Neuronal stem cell (in vitro differentiated cells): ENCODE measurements around the gene SLC6A6.
A peak's percentile ranks its signal among the peaks of the same experiment; 100 is the strongest.

Experiments
- DNase-seq: peaks from one replicate; pipeline ENCODE4 v3.0.0-alpha.2; 2013; ENCODE audit warnings: low spot score
- H2AFZ ChIP-seq: one replicate; pipeline ENCODE4 v1.6.1; 2013; ENCODE audit warnings: mild to moderate bottlenecking, low read length, inconsistent platforms
- H2AK5ac ChIP-seq: 2 replicates; pipeline ENCODE4 v1.6.1; 2013; ENCODE audit warnings: low read depth, mild to moderate bottlenecking, inconsistent platforms, low read length, moderate library complexity, mixed read lengths
- H2BK120ac ChIP-seq: 2 replicates; pipeline ENCODE4 v1.6.1; 2013; ENCODE audit warnings: low read depth, mild to moderate bottlenecking, inconsistent platforms, low read length, moderate library complexity, mixed read lengths
- H2BK12ac ChIP-seq: one replicate; pipeline ENCODE4 v1.6.1; 2013; ENCODE audit warnings: low read length, inconsistent platforms
- H2BK15ac ChIP-seq: 2 replicates; pipeline ENCODE4 v1.6.1; 2013; ENCODE audit warnings: mild to moderate bottlenecking, low read length, inconsistent platforms, mixed read lengths
- H2BK5ac ChIP-seq: one replicate; pipeline ENCODE4 v1.6.1; 2013; ENCODE audit warnings: inconsistent platforms, mild to moderate bottlenecking, low read length, moderate library complexity
- H3K14ac ChIP-seq: one replicate; pipeline ENCODE4 v1.6.1; 2013; ENCODE audit warnings: low read length, inconsistent platforms
- H3K18ac ChIP-seq: 2 replicates; pipeline ENCODE4 v1.6.1; 2013; ENCODE audit warnings: low read length, inconsistent platforms
- H3K23ac ChIP-seq: 2 replicates; pipeline ENCODE4 v1.6.1; 2013; ENCODE audit warnings: low read depth, mild to moderate bottlenecking, mixed read lengths, low read length, inconsistent platforms; ENCODE audit not compliant: poor library complexity
- H3K27ac ChIP-seq: replicated peaks from 3 replicates; pipeline ENCODE4 v1.5.1; 2013; ENCODE audit warnings: low read length, inconsistent platforms
- H3K27me3 ChIP-seq, 3 experiments: 2 replicates each; pipeline ENCODE4 v1.6.1; 2013; ENCODE audit warnings: low read length in 3 of 3, mild to moderate bottlenecking in 2 of 3, inconsistent platforms in 1 of 3, low read depth in 1 of 3, mixed read lengths in 1 of 3, moderate library complexity in 1 of 3; ENCODE audit not compliant: control insufficient read depth in 3 of 3, insufficient read depth in 3 of 3
- H3K36me3 ChIP-seq, 2 donors: replicated peaks in 1 of 2; 2 replicates each; pipeline ENCODE4 v1.6.1; 2013; ENCODE audit warnings: low read length in 2 of 2; ENCODE audit not compliant: control insufficient read depth in 2 of 2, insufficient read depth in 2 of 2
- H3K4ac ChIP-seq: 2 replicates; pipeline ENCODE4 v1.6.1; 2013; ENCODE audit warnings: inconsistent platforms, mild to moderate bottlenecking, low read length, moderate library complexity
- H3K4me1 ChIP-seq, 2 donors: 1 replicate in 1 of 2; 2 replicates in 1 of 2; pipeline ENCODE4 v1.6.1; 2013; ENCODE audit warnings: low read length in 2 of 2, low read depth in 1 of 2; ENCODE audit not compliant: control insufficient read depth in 2 of 2, insufficient read depth in 1 of 2
- H3K4me2 ChIP-seq: one replicate; pipeline ENCODE4 v1.6.1; 2013; ENCODE audit warnings: mild to moderate bottlenecking, low read length, inconsistent platforms; ENCODE audit not compliant: insufficient read depth, poor library complexity, severe bottlenecking
- H3K4me3 ChIP-seq, 2 donors: 2 replicates each; pipeline ENCODE4 v1.5.1; 2013; ENCODE audit warnings: low read length in 2 of 2, mild to moderate bottlenecking in 2 of 2, inconsistent platforms in 1 of 2, moderate library complexity in 1 of 2
- H3K79me1 ChIP-seq: one replicate; pipeline ENCODE4 v1.6.1; 2013; ENCODE audit warnings: low read depth, mild to moderate bottlenecking, inconsistent platforms, low read length, moderate library complexity
- H3K9ac ChIP-seq: one replicate; pipeline ENCODE4 v1.6.1; 2013; ENCODE audit warnings: mild to moderate bottlenecking, low read depth, low read length, inconsistent platforms; ENCODE audit not compliant: poor library complexity
- H3K9me3 ChIP-seq, 2 donors: replicated peaks in 1 of 2; 2 replicates each; pipeline versions ENCODE3 to v1.6.1; 2013; ENCODE audit warnings: low read length in 2 of 2, mild to moderate bottlenecking in 2 of 2, inconsistent platforms in 1 of 2, low read depth in 1 of 2, mixed read lengths in 1 of 2, moderate library complexity in 1 of 2; ENCODE audit not compliant: control insufficient read depth in 2 of 2, insufficient read depth in 1 of 2
- H4K8ac ChIP-seq: one replicate; pipeline ENCODE4 v1.6.1; 2013; ENCODE audit warnings: low read depth, mild to moderate bottlenecking, inconsistent platforms, low read length, moderate library complexity
- H4K91ac ChIP-seq: one replicate; pipeline ENCODE4 v1.6.1; 2013; ENCODE audit warnings: low read length, low read depth, mild to moderate bottlenecking, inconsistent platforms; ENCODE audit not compliant: poor library complexity
- WGBS, 2 donors: extraction: QIAGEN DNeasy Blood & Tissue Kit; methylation state at CpG; one replicate each; pipeline ENCODE4 v1.1.7; 2013; ENCODE audit warnings: missing lambda C conversion rate in 2 of 2, mixed read lengths in 1 of 2; ENCODE audit not compliant: insufficient read length in 2 of 2, insufficient replicate concordance in 1 of 2; ENCODE audit errors: extremely low coverage in 2 of 2; 5-methylcytosine and 5-hydroxymethylcytosine counted together

SLC6A6 gene

DNA sequence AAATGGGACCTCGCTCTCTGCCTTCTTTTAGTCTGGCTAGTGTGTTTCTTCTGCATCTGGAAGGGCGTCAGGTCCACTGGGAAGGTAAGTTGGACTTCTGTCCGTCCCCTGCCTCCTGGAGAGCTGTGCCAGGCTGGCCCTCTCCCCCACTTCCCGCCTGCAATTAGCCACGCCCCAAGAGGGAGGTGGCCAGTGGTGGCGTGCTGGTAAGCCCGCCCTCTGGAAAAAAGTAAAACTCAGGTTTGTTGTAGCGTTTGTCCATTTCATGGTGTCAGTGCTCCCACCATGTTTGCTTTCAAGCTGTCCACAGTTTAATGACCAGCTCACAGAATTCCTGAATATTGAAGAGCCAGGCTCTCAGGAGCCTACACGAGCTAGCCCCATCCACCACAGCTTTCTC lies 55.6 kb downstream of the SLC6A6 start:
- WGBS, 2 donors, result no CpG with 5 or more reads among the region's 9 CpGs

DNA sequence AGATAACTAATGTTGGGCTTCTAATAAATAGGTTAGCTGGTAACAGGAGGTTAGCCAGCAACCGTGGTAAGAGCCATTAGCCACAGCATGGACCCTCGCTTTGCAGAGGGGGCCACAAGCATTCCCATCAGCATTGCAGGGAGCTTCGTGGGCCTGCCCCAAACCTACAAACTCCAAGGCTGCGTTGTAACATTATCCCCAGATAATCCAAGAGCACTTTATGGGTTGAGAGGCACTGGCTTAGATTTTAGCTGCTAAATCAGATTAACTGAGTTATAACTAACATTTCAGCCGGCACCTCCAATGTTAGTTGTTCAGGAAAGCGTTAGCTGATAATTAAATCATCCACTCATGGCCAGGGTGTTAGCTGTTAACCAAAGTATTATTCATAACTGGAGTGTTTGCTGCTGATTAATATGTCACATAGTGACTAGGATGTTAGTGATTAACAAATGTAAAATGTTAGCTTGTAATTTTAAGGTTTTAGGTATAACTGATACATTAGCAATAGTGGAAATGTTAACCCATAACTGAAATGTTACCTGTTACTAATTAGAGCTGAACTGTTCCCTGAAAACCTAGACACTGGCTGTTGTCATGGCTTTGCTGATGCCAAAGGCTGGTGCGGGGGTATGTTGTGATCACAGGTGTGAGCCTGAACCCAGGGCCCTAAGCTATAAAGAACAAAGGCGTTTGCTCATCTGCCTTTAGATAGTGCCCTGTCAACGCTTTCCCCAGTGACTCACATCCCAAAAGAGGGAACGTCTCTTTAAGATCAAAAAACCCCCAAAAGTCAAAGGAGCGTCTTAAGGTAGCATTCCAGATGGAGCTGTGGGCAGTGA lies 56.2 kb downstream of the SLC6A6 start:
- peaks cover 10 to 14% of the 10 kb centered on the region in 2 donors for H3K4me1 ChIP-seq
- H3K4me2 ChIP-seq, result no peak overlapping the region
- H3K79me1 ChIP-seq, result no peaks in the 10 kb centered on the region
- no peak overlapping the region for H3K9ac ChIP-seq
- H3K14ac ChIP-seq, result no peak overlapping the region
- no peaks in the 10 kb centered on the region for H3K27me3 ChIP-seq
- no peak overlapping the region for H2BK120ac ChIP-seq
- no peak overlapping the region for H3K4me3 ChIP-seq
- H3K9me3 ChIP-seq, result peaks cover 0 to 2% of the 10 kb centered on the region in 2 donors
- peak overlapping the region; percentile 50 for H3K27ac ChIP-seq
- H2BK5ac ChIP-seq, result no peak overlapping the region
- peak overlapping the region; percentile 48 for H2AK5ac ChIP-seq
- H2BK12ac ChIP-seq, result no peak overlapping the region
- peak overlapping the region; percentile 29 for H3K18ac ChIP-seq
- no peak overlapping the region for H3K4ac ChIP-seq
- no CpG with 5 or more reads among the region's 11 CpGs for WGBS, 2 donors
- H3K23ac ChIP-seq, result no peak overlapping the region
- H4K8ac ChIP-seq, result no peak overlapping the region
- no peak overlapping the region for H4K91ac ChIP-seq
- H2BK15ac ChIP-seq, result no peak overlapping the region
- H3K36me3 ChIP-seq, result peaks cover 0 to 38% of the 10 kb centered on the region in 2 donors
- H2AFZ ChIP-seq, result no peak overlapping the region
- DNase-seq, result no peak

More for the DNA sequence above, 55.6 kb downstream of the SLC6A6 start:
- Histone ChIP-seq H3K4me1 (peaks cover 7 to 8% of the 10 kb centered on the region in 2 donors), H3K4me3 (peak overlapping the region in 1 of 2 donors; percentile 48), H3K27me3 (no peaks in the 10 kb centered on the region), H2AFZ (no peak overlapping the region), H3K4ac (no peak overlapping the region), H2BK5ac (no peak overlapping the region), H3K79me1 (no peaks in the 10 kb centered on the region), H2BK15ac (no peak overlapping the region), H4K8ac (no peak overlapping the region), H2BK12ac (no peak overlapping the region), H3K14ac (no peak overlapping the region), H2AK5ac (peak overlapping the region; percentile 48), H2BK120ac (no peak overlapping the region), H3K23ac (no peak overlapping the region), H3K9ac (peak overlapping the region; percentile 9), H4K91ac (no peak overlapping the region), H3K27ac (peak overlapping the region; percentile 67), H3K4me2 (no peak overlapping the region), H3K18ac (peak overlapping the region; percentile 82), H3K9me3 (peaks cover 0 to 2% of the 10 kb centered on the region in 2 donors), H3K36me3 (peaks cover 0 to 38% of the 10 kb centered on the region in 2 donors)
- DNase-seq, result no peak

DNA sequence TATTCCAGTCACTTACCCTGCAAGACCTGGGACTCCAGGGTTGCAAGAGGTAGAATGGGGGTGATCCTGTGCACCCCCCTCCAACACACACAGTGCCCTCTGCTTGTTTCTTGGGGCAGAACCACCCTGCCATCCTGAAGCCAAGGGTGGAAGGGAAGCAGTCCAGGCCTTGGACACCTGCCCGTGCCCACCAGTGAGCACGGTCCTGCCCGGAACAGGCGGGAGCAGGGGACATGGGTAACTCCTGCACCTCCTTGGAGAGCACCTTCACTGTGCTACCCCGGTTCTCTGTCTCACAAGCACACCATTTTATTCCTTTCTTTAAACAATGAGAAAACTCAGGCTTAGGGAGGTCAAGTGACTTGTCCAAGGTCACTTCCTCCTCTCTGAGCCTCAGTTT lies 57.0 kb downstream of the SLC6A6 start:
- Histone ChIP-seq H3K27me3 (no peaks in the 10 kb centered on the region), H2BK12ac (no peak overlapping the region), H2AFZ (no peak overlapping the region), H3K4me3 (no peak overlapping the region), H2BK120ac (no peak overlapping the region), H3K4me2 (no peak overlapping the region), H3K36me3 (peaks cover 0 to 45% of the 10 kb centered on the region in 2 donors), H2BK15ac (no peak overlapping the region), H3K23ac (peak overlapping the region; percentile 35), H2AK5ac (no peak overlapping the region), H3K4me1 (peaks cover 10 to 15% of the 10 kb centered on the region in 2 donors), H3K9ac (no peak overlapping the region), H3K4ac (no peak overlapping the region), H2BK5ac (no peak overlapping the region), H4K8ac (no peak overlapping the region), H4K91ac (no peak overlapping the region), H3K79me1 (no peaks in the 10 kb centered on the region), H3K27ac (no peak overlapping the region), H3K9me3 (peaks cover 0 to 2% of the 10 kb centered on the region in 2 donors), H3K18ac (no peak overlapping the region), H3K14ac (no peak overlapping the region)
- WGBS, 2 donors, result no CpG with 5 or more reads among the region's 5 CpGs
- no peak for DNase-seq

DNA sequence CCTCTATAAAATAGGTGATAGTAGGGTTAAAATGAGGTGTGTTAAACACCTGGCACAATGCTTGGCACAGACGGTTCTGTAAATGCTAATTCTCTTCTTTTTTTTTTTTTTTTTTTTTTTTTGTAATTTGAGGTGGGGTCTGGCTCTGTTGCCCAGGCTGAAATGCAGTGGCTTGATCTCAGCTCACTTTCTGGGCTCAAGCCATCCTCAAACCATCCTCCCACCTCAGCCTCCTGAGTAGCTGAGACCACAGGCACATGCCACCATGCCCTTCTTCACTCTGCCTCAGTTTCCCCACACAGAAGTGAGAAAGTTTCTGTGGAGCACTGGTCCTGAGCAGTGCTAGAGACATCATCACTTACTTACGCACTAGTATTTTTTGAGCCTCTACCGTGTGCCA lies 57.4 kb downstream of the SLC6A6 start:
- Histone ChIP-seq H3K79me1 (no peaks in the 10 kb centered on the region), H3K23ac (no peak overlapping the region), H2BK15ac (no peak overlapping the region), H2BK120ac (no peak overlapping the region), H3K4me1 (peaks cover 10 to 15% of the 10 kb centered on the region in 2 donors), H3K9ac (no peak overlapping the region), H4K91ac (no peak overlapping the region), H2AFZ (no peak overlapping the region), H2AK5ac (no peak overlapping the region), H3K27me3 (no peaks in the 10 kb centered on the region), H3K9me3 (peaks cover 0 to 2% of the 10 kb centered on the region in 2 donors), H4K8ac (no peak overlapping the region), H3K4me3 (no peak overlapping the region), H2BK12ac (no peak overlapping the region), H3K18ac (no peak overlapping the region), H3K36me3 (peaks cover 0 to 47% of the 10 kb centered on the region in 2 donors), H2BK5ac (no peak overlapping the region), H3K14ac (no peak overlapping the region), H3K4ac (no peak overlapping the region), H3K4me2 (no peak overlapping the region), H3K27ac (no peak overlapping the region)
- no CpG with 5 or more reads among the region's 3 CpGs for WGBS, 2 donors
- DNase-seq, result no peak
